Activated naive CD4-positive, alpha-beta T cell treated with anti-CD3 and anti-CD28 coated beads, Interleukin-2, amount 50 U/mL, for 16 hours (primary cell): ENCODE data around the gene AMZ2.
A peak's percentile ranks its signal among the peaks of the same experiment; 100 is the strongest.
"Not testable (repeated sequence)": the region's sequence is repeated elsewhere in the genome, so short reads cannot be mapped to it uniquely, and the experiment has no call there.

Experiments used
- DNase-seq: peaks from one replicate; pipeline ENCODE4 v3.0.0-alpha.2; 2020

AMZ2 gene

GRCh38 chr17:68247445-68248198 is at the start of gene AMZ2:
AMZ2 (plus strand) TSS chr17:68248043; CDS start chr17:68250188, 2,145 bp downstream.
- peak; percentile 96 for DNase-seq

GRCh38 chr17:68198931-68199836 is 48.7 kb upstream of the AMZ2 start:
- DNase-seq = peak; percentile 46

- DNase-seq = peak; percentile 20
These were observed 47.8 kb upstream of the AMZ2 start for GRCh38 chr17:68199837-68200688.

GRCh38 chr17:68200689-68201417 is 47.0 kb upstream of the AMZ2 start:
- DNase-seq = peak; percentile 77

GRCh38 chr17:68201418-68201771 is 46.4 kb upstream of the AMZ2 start:
- not testable (repeated sequence) for DNase-seq

- DNase-seq = not testable (repeated sequence)
These were observed 45.5 kb upstream of the AMZ2 start for GRCh38 chr17:68202321-68202720.

- DNase-seq = no peak
These were observed 43.1 kb upstream of the AMZ2 start for GRCh38 chr17:68204736-68205135.

- DNase-seq = peak; percentile 93
These were observed 42.5 kb upstream of the AMZ2 start for GRCh38 chr17:68205251-68205807.

- DNase-seq = peak; percentile 32
These were observed 41.8 kb upstream of the AMZ2 start for GRCh38 chr17:68205808-68206720.

GRCh38 chr17:68207651-68208253 is 40.1 kb upstream of the AMZ2 start:
- no peak for DNase-seq

- not testable (repeated sequence) for DNase-seq
These were observed 39.2 kb upstream of the AMZ2 start for GRCh38 chr17:68208651-68209050.

- not testable (repeated sequence) for DNase-seq
These were observed 38.5 kb upstream of the AMZ2 start for GRCh38 chr17:68209191-68209900.

GRCh38 chr17:68210570-68211315 is 37.1 kb upstream of the AMZ2 start:
- DNase-seq = no peak

GRCh38 chr17:68213428-68214411 is 34.1 kb upstream of the AMZ2 start:
- not testable (repeated sequence) for DNase-seq

GRCh38 chr17:68215453-68215852 is 32.4 kb upstream of the AMZ2 start:
- not testable (repeated sequence) for DNase-seq

- DNase-seq = not testable (repeated sequence)
These were observed 28.4 kb upstream of the AMZ2 start for GRCh38 chr17:68219429-68219828.

- DNase-seq = not testable (repeated sequence)
These were observed 27.7 kb upstream of the AMZ2 start for GRCh38 chr17:68220186-68220585.
